Common myeloid progenitor, CD34-positive (primary cell): ENCODE measurements around the gene C11orf86.

Experiments used
- CTCF ChIA-PET: fragments of 350-600 bp; sonication (Branson Sonifier 250); formaldehyde crosslinking; loops from one replicate; lab custom pipeline; 2021; ENCODE audit warnings: antibody characterized with exemption; lab: Charles Lee
- POLR2A ChIA-PET: fragments of 350-600 bp; sonication (Branson Sonifier 250); formaldehyde crosslinking; loops from one replicate; lab custom pipeline; 2021; ENCODE audit warnings: antibody characterized with exemption; lab: Charles Lee
- DNase-seq, 3 donors: peaks; one replicate each; pipeline versions ENCODE4 v3.0.0 to v3.0.0-alpha.2; 2013
- H3K27ac ChIP-seq, 2 experiments: 1 replicate in 1 of 2; 2 replicates in 1 of 2; pipeline ENCODE4 v1.7.0; 2013; ENCODE audit warnings: inconsistent platforms in 2 of 2, low read length in 2 of 2, mild to moderate bottlenecking in 2 of 2, low read depth in 1 of 2, moderate library complexity in 1 of 2; ENCODE audit not compliant: severe bottlenecking in 2 of 2, insufficient read depth in 1 of 2, poor library complexity in 1 of 2
- H3K27me3 ChIP-seq, 5 experiments: replicated peaks in 2 of 5; 1 replicate in 3 of 5; 2 replicates in 2 of 5; pipeline versions ENCODE4 v1.6.1 to v1.7.0; 2013; ENCODE audit warnings: low read length in 4 of 5, mild to moderate bottlenecking in 2 of 5, moderate library complexity in 2 of 5, inconsistent platforms in 1 of 5; ENCODE audit not compliant: insufficient read depth in 5 of 5, control insufficient read depth in 4 of 5
- H3K36me3 ChIP-seq, 4 experiments: 1 replicate in 2 of 4; 2 replicates in 2 of 4; pipeline versions ENCODE4 v1.6.1 to v1.7.0; 2013; ENCODE audit warnings: low read length in 3 of 4, control low read depth in 1 of 4, mild to moderate bottlenecking in 1 of 4; ENCODE audit not compliant: control insufficient read depth in 4 of 4, insufficient read depth in 4 of 4
- H3K4me1 ChIP-seq, 4 experiments: 1 replicate in 3 of 4; 2 replicates in 1 of 4; pipeline versions ENCODE4 v1.6.1 to v1.7.1; 2013; ENCODE audit warnings: low read length in 3 of 4, mild to moderate bottlenecking in 3 of 4, control low read depth in 1 of 4, inconsistent platforms in 1 of 4, moderate library complexity in 1 of 4; ENCODE audit not compliant: control insufficient read depth in 4 of 4, insufficient read depth in 4 of 4; ENCODE audit errors: control extremely low read depth in 1 of 4
- H3K4me3 ChIP-seq, 7 experiments: 1 replicate in 4 of 7; 2 replicates in 3 of 7; pipeline versions ENCODE4 v1.5.1 to v1.7.0; 2013; ENCODE audit warnings: mild to moderate bottlenecking in 7 of 7, low read length in 6 of 7, moderate library complexity in 6 of 7, inconsistent platforms in 2 of 7, low read depth in 2 of 7, control low read depth in 1 of 7; ENCODE audit not compliant: insufficient read depth in 4 of 7, control insufficient read depth in 1 of 7; ENCODE audit errors: extremely low read depth in 1 of 7
- H3K9me3 ChIP-seq, 5 experiments: 1 replicate in 4 of 5; 2 replicates in 1 of 5; pipeline versions ENCODE4 v1.6.1 to v1.7.1; 2013; ENCODE audit warnings: low read length in 4 of 5, mild to moderate bottlenecking in 2 of 5, inconsistent platforms in 1 of 5, low read depth in 1 of 5, moderate library complexity in 1 of 5; ENCODE audit not compliant: control insufficient read depth in 4 of 5, insufficient read depth in 2 of 5; ENCODE audit errors: control extremely low read depth in 1 of 5
- WGBS: methylation state at CpG from one replicate; pipeline ENCODE4 v1.1.5; 2013; ENCODE audit not compliant: insufficient coverage; 5-methylcytosine and 5-hydroxymethylcytosine counted together

The C11orf86 gene

DNA sequence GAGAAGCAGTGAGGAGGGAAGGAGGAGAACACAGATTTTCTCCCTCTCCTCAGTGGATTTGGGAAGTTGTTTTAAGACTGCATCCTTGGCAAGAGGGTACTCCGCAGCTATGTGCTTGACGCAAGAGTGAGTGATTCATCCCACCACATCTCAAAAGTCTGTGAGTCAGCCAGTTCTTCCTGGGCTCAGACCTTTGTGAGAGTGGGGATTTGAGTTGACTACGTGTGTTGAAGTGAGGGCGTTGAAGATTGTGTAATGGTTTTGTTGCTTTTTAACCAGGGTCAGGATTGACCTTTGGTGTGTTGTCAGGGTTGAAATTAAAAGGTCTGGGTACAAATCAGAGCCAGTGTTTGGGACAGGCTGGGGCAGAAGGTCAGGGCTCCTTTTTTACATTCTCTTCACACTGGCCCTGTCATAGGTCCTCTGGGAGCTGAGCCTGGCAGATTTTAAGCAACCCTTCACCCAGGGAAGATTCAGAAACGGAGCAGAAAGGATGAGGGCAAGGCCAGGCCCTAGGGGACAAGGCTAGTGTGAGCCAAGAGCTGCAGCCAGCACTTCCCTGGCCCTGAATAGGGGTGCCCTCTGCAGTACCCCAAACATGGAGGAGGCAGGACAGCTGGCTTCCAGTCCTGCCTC lies 4.2 kb upstream of the C11orf86 start:
- H3K9me3 ChIP-seq, result peaks cover 0 to 4% (median 0%) of the 10 kb centered on the region in 5 experiments
- peaks cover 0 to 9% (median 4%) of the 10 kb centered on the region in 5 experiments for H3K27me3 ChIP-seq
- POLR2A ChIA-PET, result no interaction called here
- DNase-seq, result peak in 2 of 3 donors; percentile 26 to 32
- CTCF ChIA-PET, result interaction anchor here (1.5 kb wide), 1 partner anchor 9 kb away, joined by 5 read pairs; no protein-coding TSS in a partner anchor
- H3K4me3 ChIP-seq, result no peak overlapping the region
- peaks cover 0 to 5% (median 1%) of the 10 kb centered on the region in 4 experiments for H3K4me1 ChIP-seq
- 86% methylated on average over 3 of the region's 5 CpGs for WGBS
- H3K27ac ChIP-seq, result no peak overlapping the region
- H3K36me3 ChIP-seq, result no peaks in the 10 kb centered on the region

DNA sequence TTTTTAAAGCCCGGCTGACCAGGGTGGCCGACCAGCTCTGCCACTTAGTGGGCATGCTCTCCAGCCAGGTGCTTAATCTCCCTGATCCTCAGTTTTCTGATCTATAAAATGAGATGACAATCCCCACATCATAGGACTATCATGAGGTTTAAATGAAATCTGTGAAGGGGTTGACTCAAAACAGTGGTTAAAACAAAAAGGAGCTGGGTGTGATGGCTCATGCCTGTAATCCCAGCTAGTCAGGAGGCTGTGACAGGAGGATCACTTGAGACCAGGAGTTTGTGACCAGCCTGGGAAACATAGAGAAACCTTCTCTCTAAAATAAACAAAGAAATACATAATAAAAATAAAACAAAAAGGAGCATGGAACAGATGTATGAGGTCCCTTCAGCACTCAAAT lies 3.6 kb upstream of the C11orf86 start:
- ChIA-PET CTCF (interaction anchor here (1.5 kb wide), 1 partner anchor 9 kb away, joined by 5 read pairs; no protein-coding TSS in a partner anchor), POLR2A (no interaction called here)
- Histone ChIP-seq H3K9me3 (peaks cover 0 to 4% (median 0%) of the 10 kb centered on the region in 5 experiments), H3K4me1 (peaks cover 0 to 5% (median 1%) of the 10 kb centered on the region in 4 experiments), H3K36me3 (no peaks in the 10 kb centered on the region), H3K4me3 (no peak overlapping the region), H3K27ac (no peak overlapping the region), H3K27me3 (peaks cover 0 to 8% (median 2%) of the 10 kb centered on the region in 5 experiments)
- 100% methylated on average over 2 of the region's 2 CpGs for WGBS
- no peak for DNase-seq

DNA sequence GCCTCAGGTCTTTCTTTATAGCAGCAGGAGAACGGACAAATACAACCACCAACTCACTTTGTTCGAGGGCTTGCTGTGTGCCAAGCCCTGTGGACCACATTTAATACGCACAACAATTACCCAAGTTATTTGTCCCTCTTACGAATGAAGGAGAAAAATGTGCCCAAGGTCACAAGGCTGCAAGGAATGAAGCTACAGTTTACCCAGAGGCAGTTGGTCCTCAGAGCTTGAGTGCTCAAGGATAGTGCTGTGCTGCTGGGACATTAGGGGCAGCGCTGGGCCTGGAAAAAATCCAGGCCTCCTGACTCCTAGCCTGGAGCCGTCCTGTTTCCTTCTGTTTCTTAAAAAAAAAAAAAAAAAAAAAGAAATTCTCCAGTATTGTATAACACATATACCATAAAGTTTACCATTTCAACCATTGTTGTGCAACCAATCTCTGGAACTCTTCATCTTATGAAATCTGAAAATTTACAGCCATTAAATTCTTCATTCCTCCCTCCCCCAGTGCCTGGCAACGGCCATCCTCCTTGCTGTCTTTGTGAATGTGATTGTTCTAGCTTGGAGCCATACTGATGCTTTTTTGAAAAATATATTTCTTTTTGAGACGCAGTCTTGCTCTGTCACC lies 1.0 kb upstream of the C11orf86 start:
- DNase-seq, result no peak
- no peak overlapping the region for H3K27ac ChIP-seq
- peaks cover 0 to 5% (median 0%) of the 10 kb centered on the region in 4 experiments for H3K4me1 ChIP-seq
- H3K4me3 ChIP-seq, result no peak overlapping the region
- ChIA-PET POLR2A (no interaction called here), CTCF (interaction anchor here (0.9 to 1.3 kb wide), 3 partner anchors 10 to 17 kb away, joined by 3 read pairs; no protein-coding TSS in a partner anchor)
- no peaks in the 10 kb centered on the region for H3K36me3 ChIP-seq
- H3K27me3 ChIP-seq, result peaks cover 0 to 8% (median 2%) of the 10 kb centered on the region in 5 experiments
- H3K9me3 ChIP-seq, result peaks cover 0 to 11% (median 6%) of the 10 kb centered on the region in 5 experiments
- 98% methylated on average over 5 of the region's 8 CpGs for WGBS

DNA sequence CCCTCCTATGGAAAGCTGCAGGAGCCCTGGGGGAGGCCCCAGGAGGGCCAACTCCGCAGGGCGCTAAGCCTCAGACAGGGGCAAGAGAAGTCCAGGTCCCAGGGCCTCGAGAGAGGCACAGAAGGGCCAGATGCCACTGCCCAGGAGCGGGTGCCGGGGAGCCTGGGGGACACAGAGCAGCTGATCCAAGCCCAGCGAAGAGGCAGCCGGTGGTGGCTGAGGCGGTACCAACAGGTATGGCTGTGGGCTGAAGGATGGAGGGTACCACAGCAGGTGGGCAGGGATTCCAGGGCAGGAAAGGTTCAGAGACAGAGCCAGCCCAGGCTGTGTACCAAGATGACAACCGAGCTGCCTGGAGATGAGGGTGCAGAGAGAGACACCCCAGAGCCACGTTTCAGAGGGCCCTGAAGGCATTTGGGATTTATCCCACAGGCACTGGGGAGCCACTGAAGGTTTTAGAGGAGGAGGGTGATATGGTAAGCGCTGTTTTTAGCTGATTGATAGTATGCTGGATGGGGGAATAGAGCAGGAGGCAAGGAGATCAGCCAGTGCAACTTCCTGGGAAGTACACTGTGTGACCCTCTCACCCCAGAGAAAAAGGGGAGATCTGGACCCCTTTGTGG lies 412 bp downstream of the C11orf86 start:
- WGBS, result 74% methylated on average over 11 of the region's 11 CpGs
- Histone ChIP-seq H3K4me1 (peaks cover 0 to 5% (median 0%) of the 10 kb centered on the region in 4 experiments), H3K36me3 (no peaks in the 10 kb centered on the region), H3K4me3 (no peak overlapping the region), H3K27ac (no peak overlapping the region), H3K9me3 (peaks cover 0 to 17% (median 11%) of the 10 kb centered on the region in 5 experiments), H3K27me3 (peaks cover 0 to 8% (median 3%) of the 10 kb centered on the region in 5 experiments)
- CTCF ChIA-PET, result interaction anchor here (0.8 to 1.7 kb wide), 15 partner anchors 9 to 302 kb away, joined by 3 to 6 read pairs (median 3); no protein-coding TSS in a partner anchor
- DNase-seq, result no peak
- POLR2A ChIA-PET, result no interaction called here

DNA sequence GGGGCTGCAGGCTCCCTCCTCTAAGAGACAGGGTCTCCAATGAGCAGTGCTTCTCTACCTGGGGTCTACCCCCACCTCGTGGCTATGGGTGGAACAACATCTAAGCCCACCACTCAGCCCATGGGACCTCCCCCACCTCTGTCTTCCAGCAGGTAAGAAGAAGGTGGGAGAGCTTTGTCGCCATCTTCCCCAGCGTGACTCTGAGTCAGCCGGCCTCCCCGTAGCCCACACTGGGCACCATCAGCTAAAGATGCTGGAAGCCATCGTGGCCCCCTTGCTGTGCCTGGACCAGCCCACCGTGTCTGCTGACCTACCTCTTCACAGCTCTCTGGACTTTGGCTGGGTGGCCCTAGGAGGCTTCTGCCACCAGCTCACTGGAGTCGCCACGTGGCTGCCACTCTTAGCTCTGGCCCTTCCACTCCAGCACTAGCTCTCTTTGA lies 944 bp downstream of the C11orf86 start:
- Histone ChIP-seq H3K36me3 (no peaks in the 10 kb centered on the region), H3K27me3 (peaks cover 0 to 7% (median 3%) of the 10 kb centered on the region in 5 experiments), H3K4me1 (peaks cover 0 to 1% (median 0%) of the 10 kb centered on the region in 4 experiments), H3K4me3 (no peak overlapping the region), H3K27ac (no peak overlapping the region), H3K9me3 (peaks cover 0 to 17% (median 9%) of the 10 kb centered on the region in 5 experiments)
- ChIA-PET CTCF (interaction anchor here (0.7 to 1.7 kb wide), 18 partner anchors 10 to 302 kb away, joined by 3 to 6 read pairs (median 3); no protein-coding TSS in a partner anchor), POLR2A (no interaction called here)
- 24% methylated on average over 6 of the region's 9 CpGs for WGBS
- peak; percentile 28 to 52 (median 37) for DNase-seq

DNA sequence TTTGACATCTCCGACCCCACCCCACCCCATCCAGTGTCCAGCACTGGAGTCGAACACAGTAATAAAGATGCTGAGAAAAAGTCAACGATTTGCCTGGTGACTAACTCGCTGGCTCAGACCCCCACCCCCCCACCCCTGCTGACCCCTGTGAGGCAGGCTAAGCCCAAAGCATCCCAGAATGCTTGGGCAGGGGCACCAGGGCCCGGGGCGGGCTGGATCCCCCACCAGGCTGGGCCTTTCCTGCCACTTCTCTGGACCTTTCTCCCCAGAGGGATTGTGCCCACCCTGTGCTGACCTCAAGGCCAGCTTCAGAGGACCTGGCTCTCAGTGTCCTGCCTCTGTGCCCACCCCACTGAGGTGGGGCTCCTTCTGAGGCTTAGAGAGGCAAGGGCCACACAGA lies 1.8 kb downstream of the C11orf86 start:
- no peak overlapping the region for H3K27ac ChIP-seq

More for the DNA sequence above, 1.8 kb downstream of the C11orf86 start:
- WGBS, result no CpG with 5 or more reads among the region's 6 CpGs
- POLR2A ChIA-PET, result no interaction called here
- DNase-seq, result no peak
- Histone ChIP-seq H3K36me3 (no peaks in the 10 kb centered on the region), H3K9me3 (peaks cover 0 to 17% (median 9%) of the 10 kb centered on the region in 5 experiments), H3K4me3 (no peak overlapping the region), H3K27me3 (peaks cover 0 to 9% (median 4%) of the 10 kb centered on the region in 5 experiments), H3K4me1 (peaks cover 0 to 3% (median 2%) of the 10 kb centered on the region in 4 experiments)
- CTCF ChIA-PET, result interaction anchor here (0.6 to 1.7 kb wide), 9 partner anchors 11 to 83 kb away, joined by 3 to 6 read pairs (median 3); no protein-coding TSS in a partner anchor
